ENCODE data around the gene LUC7L3. TPM values are rescaled to one million over a fixed set of nuclear protein-coding genes. Genes with fewer than 3 reads are reported as not detected.

Gene LUC7L3
- total and polyA plus RNA-seq, 10 of the 15 experiments (the other 5 are each of a cell fraction or from before 2014, with no cell fraction given) = 51.3 to 176 (median 149) TPM

DNA sequence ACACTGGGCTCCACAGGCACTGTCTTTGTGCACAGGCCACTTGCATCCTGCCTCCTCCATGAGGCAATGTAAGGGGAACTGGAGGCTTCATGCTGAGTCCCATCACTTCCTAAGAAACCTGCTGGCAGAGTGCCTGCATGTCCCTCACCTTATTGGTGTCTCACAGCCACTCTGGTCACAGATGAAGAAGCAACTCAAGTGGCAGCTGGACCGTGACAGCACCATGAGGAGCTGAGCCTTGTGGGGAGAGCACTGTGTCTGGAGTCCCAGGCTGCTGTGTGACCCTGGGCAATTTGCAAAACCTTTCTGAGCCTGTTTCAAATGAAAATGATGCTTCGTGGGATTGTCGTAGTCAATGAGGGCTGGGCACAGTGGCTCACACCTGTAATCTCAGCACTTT is 31.2 kb upstream of the LUC7L3 start (continued):
- TF ChIP-seq CEBPB (IDR thresholded peaks at IDR 0.05; ENCODE audit: borderline replicate concordance in 1 of 2, low read depth in 2 of 2, low read length in 2 of 2) = no peak

DNA sequence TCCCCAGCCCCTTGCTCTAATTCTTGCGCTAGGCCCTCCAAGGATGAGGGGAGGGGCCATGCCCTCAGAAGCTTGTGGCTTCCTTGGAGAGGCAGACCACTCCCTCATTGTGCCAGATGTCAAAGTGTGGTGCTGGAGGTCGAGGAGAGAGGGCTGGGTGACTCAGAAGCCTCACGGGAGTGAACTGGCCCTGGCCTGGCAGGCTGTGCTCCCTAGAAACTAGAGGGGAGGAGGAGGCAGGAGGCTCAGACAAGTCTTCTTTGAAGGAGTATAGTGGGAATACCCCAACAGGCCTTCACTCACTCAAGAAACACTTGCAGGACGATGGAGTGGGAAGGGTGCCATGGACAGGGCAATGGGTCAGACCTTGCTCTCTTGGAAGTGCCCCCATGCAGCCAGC is 30.2 kb upstream of the LUC7L3 start:
- Histone ChIP-seq H4K20me1 (ENCODE audit: control insufficient read depth, insufficient read depth) (no peaks in the 10 kb centered on the region), H3K4me1 (ENCODE audit: control insufficient read depth, insufficient read depth, low read length) (no peaks in the 10 kb centered on the region), H3K4me2 (ENCODE audit: control insufficient read depth, insufficient read depth) (no peak overlapping the region), H3K27ac (ENCODE audit: control insufficient read depth, insufficient read depth) (no peak overlapping the region), H3K36me3 (ENCODE audit: control insufficient read depth in 2 of 2, insufficient read depth in 2 of 2, low read length in 1 of 2) (peaks cover 2 to 3% of the 10 kb centered on the region in 2 experiments; a peak in 3 of 4 replicates), H3K79me2 (ENCODE audit: control insufficient read depth, insufficient read depth, low read length) (no peaks in the 10 kb centered on the region), H3K9ac (ENCODE audit: control insufficient read depth, insufficient read depth, low read length) (no peak overlapping the region), H3K9me3 (replicated peaks; ENCODE audit: control insufficient read depth, insufficient read depth, low read length) (no peaks in the 10 kb centered on the region), H2AFZ (ENCODE audit: control insufficient read depth, low read depth, low read length) (no peak overlapping the region), H3K4me3 (no peak overlapping the region), H3K27me3 (replicated peaks in 1 of 2; ENCODE audit: control insufficient read depth in 2 of 2, insufficient read depth in 2 of 2, low read length in 1 of 2) (no peaks in the 10 kb centered on the region)
- no TSS peak for BruUV-seq (replicated peaks)
- no peak for ATAC-seq
- intact Hi-C loops (cut with micrococcal nuclease; ENCODE audit: unreplicated experiment) (no loop called here), in situ Hi-C loops (cut with MboI) (no loop called here)
- POLR2A ChIA-PET = no interaction called here
- DNase-seq (ENCODE audit: low read depth, low spot score) = no peak
- TF ChIP-seq, protein P1, sequence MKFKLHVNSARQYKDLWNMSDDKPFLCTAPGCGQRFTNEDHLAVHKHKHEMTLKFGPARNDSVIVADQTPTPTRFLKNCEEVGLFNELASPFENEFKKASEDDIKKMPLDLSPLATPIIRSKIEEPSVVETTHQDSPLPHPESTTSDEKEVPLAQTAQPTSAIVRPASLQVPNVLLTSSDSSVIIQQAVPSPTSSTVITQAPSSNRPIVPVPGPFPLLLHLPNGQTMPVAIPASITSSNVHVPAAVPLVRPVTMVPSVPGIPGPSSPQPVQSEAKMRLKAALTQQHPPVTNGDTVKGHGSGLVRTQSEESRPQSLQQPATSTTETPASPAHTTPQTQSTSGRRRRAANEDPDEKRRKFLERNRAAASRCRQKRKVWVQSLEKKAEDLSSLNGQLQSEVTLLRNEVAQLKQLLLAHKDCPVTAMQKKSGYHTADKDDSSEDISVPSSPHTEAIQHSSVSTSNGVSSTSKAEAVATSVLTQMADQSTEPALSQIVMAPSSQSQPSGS (IDR thresholded peaks at IDR 0.05; ENCODE audit: low read length) = no peak
- TF ChIP-seq HDAC2 (IDR thresholded peaks at IDR 0.05) (no peak), TCF3 (IDR thresholded peaks at IDR 0.05; ENCODE audit: borderline replicate concordance, insufficient read depth, low read depth, low read length) (no peak), CREM (IDR thresholded peaks at IDR 0.05; ENCODE audit: low read depth) (no peak)
- SMC1A ChIA-PET (ENCODE audit: uncharacterized antibody, unreplicated experiment) = no interaction called here
- FAIRE-seq = no peak
- CTCF ChIA-PET = no interaction called here
- RAD21 ChIA-PET (ENCODE audit: unreplicated experiment) = no interaction called here
- WGBS (ENCODE audit: insufficient coverage, insufficient replicate concordance, low lambda C conversion rate, missing lambda C conversion rate) = 73% methylated on average over 4 of the region's 4 CpGs

Data from GM12878 (cell line).